Measurements from ENCODE around the gene GULP1.

Gene GULP1

GRCh38 chr2:188522517-188522916 is 230.8 kb downstream of the GULP1 start:
- ChIA-PET CTCF (interaction anchor here (0.8 to 1.4 kb wide), 4 partner anchors 11 to 621 kb away, joined by 3 read pairs; no protein-coding TSS in a partner anchor), POLR2A (no interaction called here)
- no peak for TF ChIP-seq CTCF (IDR thresholded peaks at IDR 0.05; ENCODE audit: control extremely low read depth, extremely low read depth, low read depth, missing control alignments)
- no peak for DNase-seq (ENCODE audit: extremely low spot score)

GRCh38 chr2:188523919-188524318 is 232.2 kb downstream of the GULP1 start:
- no peak for TF ChIP-seq CTCF (IDR thresholded peaks at IDR 0.05; ENCODE audit: control extremely low read depth, extremely low read depth, low read depth, missing control alignments)
- ChIA-PET POLR2A (no interaction called here), CTCF (interaction anchor here (0.8 to 2.4 kb wide), 7 partner anchors 9 to 879 kb away, joined by 3 to 11 read pairs (median 4); no protein-coding TSS in a partner anchor)
- DNase-seq (ENCODE audit: extremely low spot score), result no peak

GRCh38 chr2:188524519-188525113 is 232.9 kb downstream of the GULP1 start:
- ChIA-PET POLR2A (no interaction called here), CTCF (interaction anchor here (0.8 to 2.4 kb wide), 9 partner anchors 10 to 887 kb away, joined by 3 to 11 read pairs (median 4); no protein-coding TSS in a partner anchor)
- peak; percentile 16 for DNase-seq (ENCODE audit: extremely low spot score)
- TF ChIP-seq CTCF (IDR thresholded peaks at IDR 0.05; ENCODE audit: control extremely low read depth, extremely low read depth, low read depth, missing control alignments), result peak; percentile 74

GRCh38 chr2:188526701-188527100 is 235.0 kb downstream of the GULP1 start:
- TF ChIP-seq CTCF (IDR thresholded peaks at IDR 0.05; ENCODE audit: control extremely low read depth, extremely low read depth, low read depth, missing control alignments), result no peak
- POLR2A ChIA-PET, result no interaction called here
- CTCF ChIA-PET, result interaction anchor here (1.2 to 2.1 kb wide), 2 partner anchors 14 to 451 kb away, joined by 3 to 5 read pairs; no protein-coding TSS in a partner anchor
- DNase-seq (ENCODE audit: extremely low spot score), result no peak

GRCh38 chr2:188527141-188527540 is 235.5 kb downstream of the GULP1 start:
- DNase-seq (ENCODE audit: extremely low spot score), result no peak
- ChIA-PET CTCF (interaction anchor here (0.8 to 2.1 kb wide), 3 partner anchors 13 to 451 kb away, joined by 3 to 5 read pairs (median 3); no protein-coding TSS in a partner anchor), POLR2A (no interaction called here)
- TF ChIP-seq CTCF (IDR thresholded peaks at IDR 0.05; ENCODE audit: control extremely low read depth, extremely low read depth, low read depth, missing control alignments), result no peak

- POLR2A ChIA-PET, result no interaction called here
- CTCF ChIA-PET, result interaction anchor here (0.8 kb wide), 1 partner anchor 14 kb away, joined by 3 read pairs; no protein-coding TSS in a partner anchor
- TF ChIP-seq CTCF (IDR thresholded peaks at IDR 0.05; ENCODE audit: control extremely low read depth, extremely low read depth, low read depth, missing control alignments), result no peak
- no peak for DNase-seq (ENCODE audit: extremely low spot score)
Observed at GRCh38 chr2:188527581-188527993, 235.9 kb downstream of the GULP1 start.
